GM12878 (cell line): ENCODE results near the gene TIFAB. TPM values are rescaled to one million over a fixed set of nuclear protein-coding genes. Genes with fewer than 3 reads are reported as not detected.

Source experiments
- ATAC-seq: fragments of 200-7000 bp; cut with Tn5 transposase; 3 replicates; pipeline ENCODE4 v1.9.1; 2020; ENCODE audit warnings: mild to moderate bottlenecking, moderate library complexity
- Bru-seq: library from RNA; stranded (reverse); fragments of 400-500 nt; gene quantifications from one replicate; lab custom pipeline; 2021; lab: Mats Ljungman, UMichigan
- BruChase-seq, 2 experiments: library from RNA; stranded (reverse); fragments of 400-500 nt; gene quantifications; one replicate each; lab custom pipeline; 2021; lab: Mats Ljungman, UMichigan
- BruUV-seq: library from RNA; stranded (reverse); fragments of 400-500 nt; replicated peaks from 2 replicates; lab custom pipeline; 2021; lab: Mats Ljungman, UMichigan
- CTCF ChIA-PET: fragments of 300-600 bp; sonication (Branson Sonifier 250); formaldehyde crosslinking; extraction: SDS; loops from one replicate; lab custom pipeline; 2021; ENCODE audit warnings: inconsistent platforms; lab: Yijun Ruan, JAX
- POLR2A ChIA-PET: fragments of 350-600 bp; formaldehyde crosslinking; extraction: SDS; loops from one replicate; lab custom pipeline; 2021; ENCODE audit warnings: inconsistent platforms; lab: Charles Lee
- RAD21 ChIA-PET: fragments of 300-600 bp; sonication (Branson Sonifier 250); formaldehyde crosslinking; loops from one replicate; lab custom pipeline; 2023; ENCODE audit warnings: antibody characterized with exemption; ENCODE audit not compliant: unreplicated experiment; lab: Charles Lee
- SMC1A ChIA-PET: fragments of 300-600 bp; sonication (Branson Sonifier 250); formaldehyde crosslinking; loops from one replicate; lab custom pipeline; 2023; ENCODE audit not compliant: unreplicated experiment, uncharacterized antibody; lab: Charles Lee
- DNase-seq: peaks from one replicate; pipeline ENCODE4 v3.0.0-alpha.2; 2011; ENCODE audit warnings: low read depth, low spot score
- FAIRE-seq: peaks from 3 replicates; lab custom pipeline; 2011; peaks lifted over from hg19 to GRCh38; lab: Jason Lieb, UNC
- H2AFZ ChIP-seq: 2 replicates; pipeline ENCODE4 v1.6.0; 2011; ENCODE audit warnings: low read depth, low read length, control low read depth; ENCODE audit not compliant: control insufficient read depth
- H3K27ac ChIP-seq: 2 replicates; pipeline ENCODE4 v1.5.1; 2011; ENCODE audit warnings: control low read depth; ENCODE audit not compliant: control insufficient read depth, insufficient read depth
- H3K27me3 ChIP-seq, 2 experiments: replicated peaks in 1 of 2; 2 replicates each; pipeline versions ENCODE4 v1.6.0 to v1.6.1; 2011; ENCODE audit warnings: low read length in 1 of 2; ENCODE audit not compliant: control insufficient read depth in 2 of 2, insufficient read depth in 2 of 2
- H3K36me3 ChIP-seq, 2 experiments: 2 replicates each; pipeline ENCODE4 v1.5.1; 2011; ENCODE audit warnings: low read length in 1 of 2; ENCODE audit not compliant: control insufficient read depth in 2 of 2, insufficient read depth in 2 of 2
- H3K4me1 ChIP-seq: 2 replicates; pipeline ENCODE4 v1.6.1; 2011; ENCODE audit warnings: mild to moderate bottlenecking, low read length, moderate library complexity, mixed read lengths; ENCODE audit not compliant: control insufficient read depth, insufficient read depth
- H3K4me2 ChIP-seq: 2 replicates; pipeline ENCODE4 v1.6.0; 2011; ENCODE audit warnings: control low read depth; ENCODE audit not compliant: control insufficient read depth, insufficient read depth
- H3K4me3 ChIP-seq: fragments of 200-600 bp; sonication (generic); 2 replicates; pipeline ENCODE4 v1.5.1; 2016
- H3K79me2 ChIP-seq: 2 replicates; pipeline ENCODE4 v1.6.0; 2011; ENCODE audit warnings: low read length; ENCODE audit not compliant: control insufficient read depth, insufficient read depth
- H3K9ac ChIP-seq: 2 replicates; pipeline ENCODE4 v1.8.0; 2011; ENCODE audit warnings: low read length, control low read depth, mixed read lengths; ENCODE audit not compliant: control insufficient read depth, insufficient read depth
- H3K9me3 ChIP-seq: replicated peaks from 3 replicates; pipeline ENCODE4 v1.5.1; 2011; ENCODE audit warnings: mild to moderate bottlenecking, low read length; ENCODE audit not compliant: control insufficient read depth, insufficient read depth
- H4K20me1 ChIP-seq: 2 replicates; pipeline ENCODE4 v1.6.0; 2011; ENCODE audit not compliant: control insufficient read depth, insufficient read depth
- ATF7 ChIP-seq: fragments of 450-650 bp; IDR thresholded peaks from 2 replicates; pipeline ENCODE4 v1.6.1; 2016; ENCODE audit warnings: low read depth, mild to moderate bottlenecking
- CHD2 ChIP-seq: IDR thresholded peaks from 2 replicates; pipeline ENCODE4 v1.6.1; 2011; ENCODE audit warnings: low read depth, low read length, improper control_type of control experiment, borderline replicate concordance
- EED ChIP-seq: sonication (generic); IDR thresholded peaks from 2 replicates; pipeline ENCODE4 v1.6.1; 2016; ENCODE audit warnings: antibody characterized with exemption, low read depth
- FOXM1 ChIP-seq: IDR thresholded peaks from 2 replicates; pipeline ENCODE4 v1.6.1; 2012; ENCODE audit warnings: low read depth, mild to moderate bottlenecking, inconsistent platforms, low read length, moderate library complexity
- HDAC6 ChIP-seq: fragments of 200-600 bp; sonication (generic); IDR thresholded peaks from one replicate; pipeline ENCODE4 v1.8.0; 2017; ENCODE audit warnings: antibody characterized with exemption; ENCODE audit not compliant: unreplicated experiment
- NFIC ChIP-seq: IDR thresholded peaks from 2 replicates; pipeline ENCODE4 v1.6.1; 2012; ENCODE audit warnings: low read depth, mild to moderate bottlenecking, inconsistent platforms, low read length, moderate library complexity
- NFYB ChIP-seq: IDR thresholded peaks from 2 replicates; pipeline ENCODE4 v1.6.1; 2011; ENCODE audit warnings: low read depth, mild to moderate bottlenecking, low read length, improper control_type of control experiment, moderate library complexity; ENCODE audit not compliant: insufficient read depth
- RBBP5 ChIP-seq: fragments of 200-600 bp; sonication (generic); conservative IDR thresholded peaks from 2 replicates; pipeline ENCODE4 v1.6.1; 2016
- RCOR1 ChIP-seq: conservative IDR thresholded peaks from 2 replicates; pipeline ENCODE4 v1.6.1; 2012; ENCODE audit warnings: low read depth, low read length, improper control_type of control experiment
- RUNX3 ChIP-seq: IDR thresholded peaks from 2 replicates; pipeline ENCODE4 v1.6.1; 2012; ENCODE audit warnings: low read length, inconsistent platforms
- SIN3A ChIP-seq: IDR thresholded peaks from 2 replicates; pipeline ENCODE4 v1.6.1; 2012; ENCODE audit warnings: low read depth, low read length, improper control_type of control experiment
- SMAD1 ChIP-seq: fragments of 450-650 bp; IDR thresholded peaks from 2 replicates; pipeline ENCODE4 v1.6.1; 2018; ENCODE audit warnings: mild to moderate bottlenecking, low read depth; ENCODE audit not compliant: partially characterized antibody
- SMC3 ChIP-seq: IDR thresholded peaks from 2 replicates; pipeline ENCODE4 v1.6.1; 2011; ENCODE audit warnings: low read length, improper control_type of control experiment, borderline replicate concordance
- SUPT20H ChIP-seq: IDR thresholded peaks from 2 replicates; pipeline ENCODE4 v1.6.1; 2011; ENCODE audit warnings: low read depth, mild to moderate bottlenecking, low read length, moderate library complexity, borderline replicate concordance; ENCODE audit not compliant: control insufficient read depth
- ZBED1 ChIP-seq: IDR thresholded peaks from 2 replicates; pipeline ENCODE4 v1.6.1; 2016; ENCODE audit warnings: borderline replicate concordance
- ZNF274 ChIP-seq: IDR thresholded peaks from one replicate; pipeline ENCODE4 v1.8.0; 2011; ENCODE audit not compliant: insufficient read length, insufficient read depth
- WGBS: methylation state at CpG from one replicate; pipeline ENCODE4 v1.1.6; 2016; ENCODE audit warnings: low lambda C conversion rate; ENCODE audit not compliant: insufficient replicate concordance, insufficient coverage; ENCODE audit errors: missing lambda C conversion rate; 5-methylcytosine and 5-hydroxymethylcytosine counted together
- in situ Hi-C: fragments of 300-500 bp; cut with MboI; formaldehyde crosslinking; loops from 9 replicates; pipeline ENCODE4 v1.14.3; 2018; ENCODE audit warnings: mixed read lengths
- intact Hi-C: fragments of 100-400 bp; cut with micrococcal nuclease; formaldehyde crosslinking; loops from one replicate; pipeline ENCODE4 v1.14.2; 2022; ENCODE audit not compliant: unreplicated experiment
- long read RNA-seq, 2 experiments: library from polyadenylated mRNA; unstranded; transcript quantifications; one replicate each; pipeline ENCODE4 v2.0.0, GENCODE V29; 2019 to 2020
- polyA minus RNA-seq, 3 experiments: library from RNA; depleted of rRNA, polyadenylated mRNA; stranded (reverse); fragments of >200 nt; gene quantifications; 2 replicates each; pipeline ENCODE4 v1.2.3, GENCODE V29; 2011
- polyA plus RNA-seq, 11 experiments: library from polyadenylated mRNA; depleted of rRNA in 4 of 11; unstranded in 6 of 11; stranded (reverse) in 5 of 11; fragments of >200 nt; fragmentation: Nextera tagmentation in 4 of 11; fragmentation: Illumina TruSeq in 1 of 11; extraction: Ambion mirVana in 4 of 11; extraction: Trizol in 1 of 11; gene quantifications; 1 replicate in 1 of 11; 2 replicates in 10 of 11; pipeline versions ENCODE4 v1.2.1 to v1.2.3, GENCODE V29; 2011 to 2016; ENCODE audit warnings: inconsistent platforms in 2 of 11, missing spikeins in 2 of 11, low read depth in 1 of 11
- total RNA-seq, 4 experiments: library from RNA; depleted of rRNA in 3 of 4; stranded (reverse); fragments of >200 nt in 3 of 4; fragmentation: Illumina TruSeq in 1 of 4; extraction: Trizol in 1 of 4; gene quantifications; 2 replicates each; pipeline versions ENCODE4 v1.2.1 to v1.2.3, GENCODE V29; 2013 to 2021
- TF ChIP-seq, protein P1 (sequence below): fragments of 450-650 bp; IDR thresholded peaks from 2 replicates; pipeline ENCODE4 v1.6.1; 2016; ENCODE audit warnings: mild to moderate bottlenecking
- TF ChIP-seq, protein P2 (sequence below): fragments of 450-650 bp; IDR thresholded peaks from 2 replicates; pipeline ENCODE4 v1.6.1; 2017; ENCODE audit warnings: borderline replicate concordance

TIFAB gene, protein sequence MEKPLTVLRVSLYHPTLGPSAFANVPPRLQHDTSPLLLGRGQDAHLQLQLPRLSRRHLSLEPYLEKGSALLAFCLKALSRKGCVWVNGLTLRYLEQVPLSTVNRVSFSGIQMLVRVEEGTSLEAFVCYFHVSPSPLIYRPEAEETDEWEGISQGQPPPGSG
- total RNA-seq (2013; cell fraction: nucleolus; rRNA removed), result not detected in 2 replicates
- total RNA-seq (2014; rRNA removed), result not detected in 2 replicates
- not detected in 2 replicates for total RNA-seq (2014; rRNA removed; fragmentation: Illumina TruSeq; extraction: Trizol)
- not detected in 2 replicates for total RNA-seq (2021)
- polyA plus RNA-seq (2011; ENCODE audit: low read depth), result not detected
- not detected in 2 replicates for polyA plus RNA-seq (2011; rRNA removed)
- not detected in 2 replicates for polyA plus RNA-seq (2011; cell fraction: cytosol; rRNA removed)
- 0.01 TPM in 1 of 2 replicates, not detected in the other for polyA plus RNA-seq (2011; cell fraction: nucleus; rRNA removed)
- polyA plus RNA-seq (2012), result not detected in 2 replicates
- not detected in 2 replicates for polyA plus RNA-seq (2014; fragmentation: Illumina TruSeq; extraction: Trizol)
- not detected for polyA plus RNA-seq (2014; fragmentation: Nextera tagmentation; extraction: Ambion mirVana)
- polyA plus RNA-seq (2014; rRNA removed), result not detected in 2 replicates
- polyA plus RNA-seq (2016; fragmentation: Nextera tagmentation; extraction: Ambion mirVana), result not detected
- polyA minus RNA-seq (2011; rRNA and poly(A)+ RNA removed), result not detected in 2 replicates
- not detected in 2 replicates for polyA minus RNA-seq (2011; cell fraction: cytosol; rRNA and poly(A)+ RNA removed)
- polyA minus RNA-seq (2011; cell fraction: nucleus; rRNA and poly(A)+ RNA removed), result not detected in 2 replicates
- percentile 19 among the genes with signal in this experiment for Bru-seq, nascent RNA
- BruChase-seq, experiment 1, labeled RNA remaining after a 6-hour chase, result not detected
- BruChase-seq, experiment 2, labeled RNA remaining after a 2-hour chase, result percentile 17 among the genes with signal in this experiment
- long read RNA-seq, experiment 1, result 0 reads
- long read RNA-seq, experiment 2, result 0 reads

DNA sequence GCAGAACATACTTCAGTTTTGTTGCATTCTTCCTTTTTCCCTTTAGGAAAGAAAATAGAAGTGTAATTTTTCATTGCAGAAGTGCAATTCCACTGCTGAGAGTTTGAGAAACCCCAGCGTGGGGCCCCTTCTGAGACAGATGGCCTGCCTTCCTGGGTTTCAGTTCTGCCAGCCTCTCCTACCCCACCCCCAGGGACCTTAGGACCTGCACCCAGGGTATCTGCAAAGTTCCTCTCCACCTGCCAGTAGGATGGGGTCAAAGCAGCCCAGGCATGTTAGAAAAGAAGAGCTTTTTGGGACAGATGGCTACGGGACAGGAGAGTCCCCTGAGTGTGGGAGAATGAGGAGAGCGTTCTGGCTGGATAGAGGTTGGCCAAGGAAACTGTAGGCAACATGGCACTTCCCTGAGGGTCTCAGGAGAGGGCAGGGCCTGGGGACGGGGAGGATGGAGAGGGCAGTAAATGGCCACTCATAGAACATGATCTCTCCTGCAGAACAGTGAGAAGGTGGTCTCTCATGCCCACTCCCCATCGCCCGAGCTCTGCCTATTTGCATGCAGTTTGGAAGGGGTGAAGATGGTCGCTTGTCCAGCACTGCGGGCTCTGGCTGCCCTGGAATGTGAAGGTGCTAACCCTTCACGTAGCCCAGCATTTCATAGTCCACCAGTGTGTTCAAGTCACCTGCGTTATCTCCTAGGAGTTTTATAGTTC is at the start of gene TIFAB:
Gene TIFAB, minus strand, starts transcription at position 31 of the 710 bp plus-strand sequence. CDS start 2,412 bp downstream, outside the sequence.
- SMC1A ChIA-PET, result no interaction called here
- BruUV-seq, result no TSS peak
- TF ChIP-seq ZBED1, result no peak
- TF ChIP-seq SMC3, result no peak
- no peak for TF ChIP-seq EED
- TF ChIP-seq NFYB, result no peak
- no peak for TF ChIP-seq NFIC
- TF ChIP-seq RBBP5, result no peak
- TF ChIP-seq ATF7, result no peak
- TF ChIP-seq CHD2, result no peak
- TF ChIP-seq, protein P1, sequence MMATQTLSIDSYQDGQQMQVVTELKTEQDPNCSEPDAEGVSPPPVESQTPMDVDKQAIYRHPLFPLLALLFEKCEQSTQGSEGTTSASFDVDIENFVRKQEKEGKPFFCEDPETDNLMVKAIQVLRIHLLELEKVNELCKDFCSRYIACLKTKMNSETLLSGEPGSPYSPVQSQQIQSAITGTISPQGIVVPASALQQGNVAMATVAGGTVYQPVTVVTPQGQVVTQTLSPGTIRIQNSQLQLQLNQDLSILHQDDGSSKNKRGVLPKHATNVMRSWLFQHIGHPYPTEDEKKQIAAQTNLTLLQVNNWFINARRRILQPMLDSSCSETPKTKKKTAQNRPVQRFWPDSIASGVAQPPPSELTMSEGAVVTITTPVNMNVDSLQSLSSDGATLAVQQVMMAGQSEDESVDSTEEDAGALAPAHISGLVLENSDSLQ, result no peak
- TF ChIP-seq, protein P2, sequence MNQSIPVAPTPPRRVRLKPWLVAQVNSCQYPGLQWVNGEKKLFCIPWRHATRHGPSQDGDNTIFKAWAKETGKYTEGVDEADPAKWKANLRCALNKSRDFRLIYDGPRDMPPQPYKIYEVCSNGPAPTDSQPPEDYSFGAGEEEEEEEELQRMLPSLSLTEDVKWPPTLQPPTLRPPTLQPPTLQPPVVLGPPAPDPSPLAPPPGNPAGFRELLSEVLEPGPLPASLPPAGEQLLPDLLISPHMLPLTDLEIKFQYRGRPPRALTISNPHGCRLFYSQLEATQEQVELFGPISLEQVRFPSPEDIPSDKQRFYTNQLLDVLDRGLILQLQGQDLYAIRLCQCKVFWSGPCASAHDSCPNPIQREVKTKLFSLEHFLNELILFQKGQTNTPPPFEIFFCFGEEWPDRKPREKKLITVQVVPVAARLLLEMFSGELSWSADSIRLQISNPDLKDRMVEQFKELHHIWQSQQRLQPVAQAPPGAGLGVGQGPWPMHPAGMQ, result no peak
- no peak for TF ChIP-seq ZNF274
- no peak for TF ChIP-seq HDAC6
- no peak for TF ChIP-seq RUNX3
- no peak for TF ChIP-seq SUPT20H
- TF ChIP-seq SMAD1, result no peak
- no peak for TF ChIP-seq RCOR1
- TF ChIP-seq FOXM1, result no peak
- TF ChIP-seq SIN3A, result no peak

More for the DNA sequence above, at the start of gene TIFAB:
- no peak within 1 kb of the TSS for H3K9ac ChIP-seq
- ATAC-seq (no peak), DNase-seq (no peak), FAIRE-seq (no peak)
- no peak within 1 kb of the TSS for H3K4me3 ChIP-seq
- H3K36me3 ChIP-seq, result no peaks in the 10 kb centered on the region
- no peak within 1 kb of the TSS for H2AFZ ChIP-seq
- POLR2A ChIA-PET, result no interaction called here
- no peak within 1 kb of the TSS; the same call in 1 of the 2 replicates for H3K4me2 ChIP-seq
- no peaks in the 10 kb centered on the region for H3K79me2 ChIP-seq
- in situ Hi-C loops, result no loop called here
- no peaks in the 10 kb centered on the region; the same call in 2 of the 3 replicates for H3K9me3 ChIP-seq
- intact Hi-C loops, result no loop called here
- no peaks in the 10 kb centered on the region for H4K20me1 ChIP-seq
- H3K4me1 ChIP-seq, result peaks cover 31% of the 10 kb centered on the region
- 37% methylated on average over 9 of the region's 10 CpGs for WGBS
- RAD21 ChIA-PET, result no interaction called here
- no peak within 1 kb of the TSS for H3K27ac ChIP-seq
- CTCF ChIA-PET, result no interaction called here
- no peaks in the 10 kb centered on the region for H3K27me3 ChIP-seq
